Skin epidermis (tissue), 12 donors: Measurements from ENCODE around the gene SMYD4.

Source experiments
- H3K27ac ChIP-seq, 21 experiments: fragments of 200-600 bp; sonication (generic) in 11 of 21; one replicate each; pipeline ENCODE4 v1.5.0; 2020; ENCODE audit warnings: mild to moderate bottlenecking in 3 of 21, inconsistent platforms in 2 of 21, moderate library complexity in 2 of 21
- H3K4me3 ChIP-seq, 7 experiments: fragments of 200-600 bp; sonication (generic) in 2 of 7; one replicate each; pipeline ENCODE4 v1.5.0; 2020; ENCODE audit warnings: inconsistent platforms in 2 of 7, mild to moderate bottlenecking in 2 of 7, moderate library complexity in 1 of 7

Gene SMYD4

DNA sequence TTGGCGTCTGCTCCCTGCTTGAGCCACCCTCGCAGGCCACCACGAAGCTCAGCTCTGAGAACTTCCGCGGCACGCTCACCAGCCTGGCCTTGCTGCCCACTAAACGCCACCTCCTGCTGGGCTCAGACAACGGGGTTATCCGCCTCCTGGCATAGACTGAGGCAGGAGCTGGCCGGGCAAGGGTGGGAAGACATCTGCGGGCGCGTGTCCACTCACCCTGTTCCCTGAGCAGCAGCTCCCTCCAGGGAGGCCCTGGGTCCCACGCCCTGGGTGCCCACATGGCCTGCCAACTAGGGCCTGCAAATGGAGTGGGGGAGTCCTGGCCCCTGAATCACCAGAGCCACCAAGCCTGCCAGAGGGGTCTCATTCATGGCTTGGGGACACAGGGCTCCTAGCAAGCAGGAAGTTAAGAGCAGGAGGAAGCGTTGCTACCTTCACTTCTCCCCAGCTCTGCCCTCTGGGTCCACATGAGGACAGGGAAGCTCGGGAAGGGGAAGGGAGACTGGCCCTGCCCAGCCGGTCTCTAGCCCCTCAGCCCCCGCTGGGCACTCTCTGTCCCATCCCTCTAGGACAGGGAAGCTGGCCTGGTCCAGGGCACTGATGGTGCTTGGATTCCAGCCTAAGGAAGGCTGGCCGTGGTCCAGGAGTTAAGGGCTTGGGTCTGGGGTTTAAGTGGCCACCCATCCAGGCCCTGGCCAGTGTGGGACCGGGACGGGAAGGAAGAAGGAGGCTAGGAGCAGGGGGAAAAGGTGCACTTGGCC, 92.0 kb downstream of the SMYD4 start:
- no peak overlapping the region for H3K4me3 ChIP-seq
- peak overlapping the region in 5 of 21 experiments; percentile 5 to 55 (median 45) for H3K27ac ChIP-seq

- Histone ChIP-seq H3K4me3 (no peak overlapping the region), H3K27ac (peak overlapping the region in 12 of 21 experiments; percentile 5 to 80 (median 37))
Measured at GRCh38 chr17:1736348-1737281, 93.1 kb downstream of the SMYD4 start.

- H3K27ac ChIP-seq = peak overlapping the region in 10 of 21 experiments; percentile 26 to 80 (median 46)
- no peak overlapping the region for H3K4me3 ChIP-seq
Measured at GRCh38 chr17:1735834-1736347, 93.8 kb downstream of the SMYD4 start.

- H3K4me3 ChIP-seq = no peak overlapping the region
- H3K27ac ChIP-seq = peak overlapping the region in 3 of 21 experiments; percentile 30 to 80 (median 67)
Measured at GRCh38 chr17:1735418-1735817, 94.3 kb downstream of the SMYD4 start.

DNA sequence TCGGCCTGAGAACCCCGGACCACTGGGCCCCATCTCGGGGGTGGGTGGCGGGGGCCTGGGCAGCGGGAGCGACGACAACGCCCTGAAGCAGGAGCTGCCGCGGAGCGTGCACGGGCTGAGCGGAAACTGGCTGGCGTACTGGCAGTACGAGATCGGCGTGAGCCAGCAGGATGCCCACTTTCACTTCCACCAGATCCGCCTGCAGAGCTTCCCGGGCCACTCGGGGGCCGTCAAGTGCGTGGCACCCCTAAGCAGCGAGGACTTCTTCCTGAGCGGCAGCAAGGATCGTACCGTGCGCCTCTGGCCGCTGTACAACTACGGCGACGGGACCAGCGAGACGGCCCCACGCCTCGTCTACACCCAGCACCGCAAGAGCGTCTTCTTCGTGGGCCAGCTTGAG, 95.9 kb downstream of the SMYD4 start:
- Histone ChIP-seq H3K4me3 (no peak overlapping the region), H3K27ac (no peak overlapping the region)

DNA sequence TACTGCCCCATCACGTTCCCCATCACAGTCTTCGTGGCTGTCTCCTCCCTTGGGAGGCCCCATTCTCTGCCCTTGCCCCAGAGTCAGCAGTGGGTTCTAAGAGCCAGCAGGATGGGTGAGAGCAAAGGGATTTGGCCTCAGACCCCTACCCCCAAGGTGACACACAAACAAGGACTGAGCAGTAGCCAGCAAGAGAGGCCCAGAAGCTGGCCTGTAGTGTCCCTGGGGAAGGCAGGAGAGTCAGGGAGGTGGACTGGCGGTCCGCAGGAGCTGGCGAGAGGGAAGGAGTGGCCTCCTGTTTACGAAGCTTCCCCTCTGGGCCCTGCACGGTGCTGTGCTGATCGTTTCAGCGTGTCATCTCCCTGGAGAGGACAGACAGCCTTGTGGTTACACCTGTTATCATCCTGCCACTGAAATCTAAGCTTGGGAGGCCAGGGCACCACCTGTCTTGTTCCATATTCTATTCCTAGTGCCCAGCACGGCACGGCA, 96.8 kb downstream of the SMYD4 start:
- Histone ChIP-seq H3K4me3 (no peak overlapping the region), H3K27ac (peak overlapping the region in 1 of 21 experiments; percentile 21)

- H3K4me3 ChIP-seq = no peak overlapping the region
- H3K27ac ChIP-seq = peak overlapping the region in 1 of 21 experiments; percentile 21
Measured at GRCh38 chr17:1732241-1732832, 97.4 kb downstream of the SMYD4 start.

DNA sequence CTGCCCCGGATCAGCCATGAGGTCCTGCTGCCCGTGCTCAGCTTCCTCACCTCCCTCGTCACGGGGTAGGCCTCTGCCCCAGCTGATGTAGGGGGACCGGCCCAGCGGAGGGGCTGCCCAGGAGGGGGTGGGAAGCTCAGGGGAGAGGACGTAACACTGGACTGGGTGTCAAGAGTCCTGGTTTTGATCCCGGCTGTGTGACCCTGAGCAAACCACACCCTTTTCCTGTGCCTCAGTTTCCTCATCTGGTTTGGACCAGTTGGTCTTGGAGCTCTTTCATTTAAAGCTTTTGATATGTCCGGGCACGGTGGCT, 98.6 kb downstream of the SMYD4 start:
- Histone ChIP-seq H3K4me3 (no peak overlapping the region), H3K27ac (peak overlapping the region in 14 of 21 experiments; percentile 11 to 88 (median 72))

GRCh38 chr17:1730326-1731193, 99.1 kb downstream of the SMYD4 start:
- Histone ChIP-seq H3K27ac (peak overlapping the region in 16 of 21 experiments; percentile 11 to 88 (median 72)), H3K4me3 (peak overlapping the region in 2 of 7 experiments; percentile 1 to 5)

DNA sequence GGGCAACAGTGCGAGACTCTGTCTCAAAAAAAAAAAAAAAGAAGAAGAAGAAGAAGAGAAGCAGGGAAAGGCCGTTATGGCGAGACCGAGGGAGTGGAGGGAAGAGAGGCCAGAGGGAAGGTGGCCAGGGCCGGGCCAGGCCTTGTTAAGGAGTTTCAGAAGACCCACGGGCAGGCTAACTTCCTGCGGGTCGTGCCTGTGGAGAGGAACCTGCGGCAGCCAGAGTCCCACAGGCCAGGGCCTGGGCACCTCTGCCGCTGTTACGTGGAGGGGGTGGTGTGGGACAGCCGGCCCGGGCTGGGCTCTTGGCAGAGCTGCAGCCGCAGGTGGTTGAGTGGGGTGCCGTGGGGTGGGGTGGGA, 99.8 kb downstream of the SMYD4 start:
- peak overlapping the region in 1 of 7 experiments; percentile 1 for H3K4me3 ChIP-seq

More for the DNA sequence above, 99.8 kb downstream of the SMYD4 start:
- H3K27ac ChIP-seq = peak overlapping the region in 15 of 21 experiments; percentile 11 to 88 (median 74)
